ENCODE measurements around the gene JAKMIP1.

Gene JAKMIP1

GRCh38 chr4:6199422-6199921 is 877 bp downstream of the JAKMIP1 start:
- DNase-seq: no peak

- no peak for DNase-seq
Measured at GRCh38 chr4:6198768-6199421, 1.5 kb downstream of the JAKMIP1 start.

GRCh38 chr4:6198278-6198677 is 2.1 kb downstream of the JAKMIP1 start:
- DNase-seq: no peak

- DNase-seq: no peak
Measured at GRCh38 chr4:6197433-6198174, 2.7 kb downstream of the JAKMIP1 start.

GRCh38 chr4:6196871-6197270 is 3.5 kb downstream of the JAKMIP1 start:
- DNase-seq: no peak

- DNase-seq: no peak
Measured at GRCh38 chr4:6196324-6196723, 4.0 kb downstream of the JAKMIP1 start.

GRCh38 chr4:6195602-6196319 is 4.6 kb downstream of the JAKMIP1 start:
- DNase-seq: no peak

GRCh38 chr4:6194458-6195195 is 5.7 kb downstream of the JAKMIP1 start:
- DNase-seq: no peak

GRCh38 chr4:6193399-6193798 is 7.0 kb downstream of the JAKMIP1 start:
- no peak for DNase-seq

- no peak for DNase-seq
Measured at GRCh38 chr4:6192245-6192644, 8.1 kb downstream of the JAKMIP1 start.

GRCh38 chr4:6191448-6192130 is 8.8 kb downstream of the JAKMIP1 start:
- no peak for DNase-seq

- no peak for DNase-seq
Measured at GRCh38 chr4:6190486-6190885, 9.9 kb downstream of the JAKMIP1 start.

- DNase-seq: no peak
Measured at GRCh38 chr4:6189511-6189910, 10.8 kb downstream of the JAKMIP1 start.

- no peak for DNase-seq
Measured at GRCh38 chr4:6188687-6189305, 11.6 kb downstream of the JAKMIP1 start.

GRCh38 chr4:6184169-6184568 is 16.2 kb downstream of the JAKMIP1 start:
- DNase-seq: no peak

- no peak for DNase-seq
Measured at GRCh38 chr4:6183740-6184139, 16.6 kb downstream of the JAKMIP1 start.

GRCh38 chr4:6182376-6183280 is 17.7 kb downstream of the JAKMIP1 start:
- no peak for DNase-seq

GRCh38 chr4:6180841-6181631 is 19.3 kb downstream of the JAKMIP1 start:
- no peak for DNase-seq

GRCh38 chr4:6179362-6179761 is 21.0 kb downstream of the JAKMIP1 start:
- DNase-seq: no peak

GRCh38 chr4:6178757-6179156 is 21.6 kb downstream of the JAKMIP1 start:
- no peak for DNase-seq
